HepG2 (cell line): ENCODE data around the gene APOBEC3C. TPM values are rescaled to one million over a fixed set of nuclear protein-coding genes. Genes with fewer than 3 reads are reported as not detected.
"Not testable (repeated sequence)": the region's sequence is repeated elsewhere in the genome, so short reads cannot be mapped to it uniquely, and the experiment has no call there.

Experiments used
- ATAC-seq: fragments of 200-7000 bp; cut with Tn5 transposase; 3 replicates; pipeline ENCODE4 v1.9.1; 2020; ENCODE audit warnings: mild to moderate bottlenecking, moderate library complexity
- BruUV-seq: library from RNA; stranded (reverse); fragments of 400-500 nt; replicated peaks from 2 replicates; lab custom pipeline; 2021; lab: Mats Ljungman, UMichigan
- CTCF ChIA-PET: fragments of 300-600 bp; formaldehyde crosslinking; extraction: SDS; loops from one replicate; lab custom pipeline; 2021; ENCODE audit warnings: low total read pairs, inconsistent platforms, low intra/inter-chr PET ratio; lab: Yijun Ruan, JAX
- POLR2A ChIA-PET: fragments of 350-600 bp; sonication (Branson Sonifier 250); formaldehyde crosslinking; loops from one replicate; lab custom pipeline; 2020; ENCODE audit warnings: antibody characterized with exemption, inconsistent platforms; lab: Yijun Ruan, JAX
- DNase-seq: peaks from one replicate; pipeline ENCODE4 v3.0.0-alpha.2; 2015; ENCODE audit warnings: low spot score
- FAIRE-seq: peaks from 3 replicates; lab custom pipeline; 2011; peaks lifted over from hg19 to GRCh38; lab: Jason Lieb, UNC
- H2AFZ ChIP-seq: one replicate; pipeline ENCODE4 v1.6.1; 2011; ENCODE audit warnings: low read length, inconsistent platforms
- H3K27ac ChIP-seq: fragments of 300-600 bp; 3 replicates; pipeline ENCODE4 v1.8.0; 2011; ENCODE audit warnings: mixed run types, mild to moderate bottlenecking, mixed read lengths, low read length, inconsistent platforms; ENCODE audit not compliant: insufficient read depth; ENCODE audit errors: extremely low read length
- H3K27me3 ChIP-seq, 2 experiments: fragments of 200-600 bp in 1 of 2; 2 replicates in 1 of 2; 3 replicates in 1 of 2; pipeline versions ENCODE4 v1.6.0 to v1.8.0; 2011; ENCODE audit warnings: low read length in 2 of 2, mild to moderate bottlenecking in 2 of 2, moderate library complexity in 2 of 2, inconsistent platforms in 1 of 2; ENCODE audit not compliant: insufficient read depth in 2 of 2, control insufficient read depth in 1 of 2
- H3K36me3 ChIP-seq, 2 experiments: fragments of 200-600 bp in 1 of 2; replicated peaks in 1 of 2; 2 replicates in 1 of 2; 3 replicates in 1 of 2; pipeline versions ENCODE4 v1.5.1 to v1.8.0; 2011; ENCODE audit warnings: low read length in 2 of 2, inconsistent platforms in 1 of 2; ENCODE audit not compliant: insufficient read depth in 2 of 2, control insufficient read depth in 1 of 2
- H3K4me1 ChIP-seq: 2 replicates; pipeline ENCODE4 v1.5.1; 2012; ENCODE audit warnings: low read length, inconsistent platforms; ENCODE audit not compliant: insufficient read depth
- H3K4me2 ChIP-seq: 2 replicates; pipeline ENCODE4 v1.6.0; 2011; ENCODE audit warnings: low read depth, low read length, inconsistent platforms
- H3K4me3 ChIP-seq, 3 experiments: fragments of 200-600 bp in 1 of 3; sonication (generic), shearing (Covaris generic) in 1 of 3; replicated peaks in 1 of 3; 2 replicates each; pipeline ENCODE4 v1.5.1; 2011 to 2016; ENCODE audit warnings: low read length in 3 of 3, inconsistent platforms in 2 of 3, low read depth in 2 of 3, mild to moderate bottlenecking in 2 of 3, control low read depth in 1 of 3, mixed read lengths in 1 of 3; ENCODE audit not compliant: insufficient read depth in 1 of 3
- H3K79me2 ChIP-seq: one replicate; pipeline ENCODE4 v1.6.1; 2011; ENCODE audit warnings: low read length, inconsistent platforms; ENCODE audit not compliant: insufficient read depth
- H3K9ac ChIP-seq: 2 replicates; pipeline ENCODE4 v1.6.0; 2011; ENCODE audit warnings: mild to moderate bottlenecking, low read depth, low read length, inconsistent platforms; ENCODE audit not compliant: insufficient read depth
- H3K9me3 ChIP-seq: 2 replicates; pipeline ENCODE4 v1.5.1; 2012; ENCODE audit warnings: mild to moderate bottlenecking, low read length
- H4K20me1 ChIP-seq: 2 replicates; pipeline ENCODE4 v1.6.0; 2011; ENCODE audit warnings: inconsistent platforms, mild to moderate bottlenecking, low read length, moderate library complexity; ENCODE audit not compliant: insufficient read depth
- FOXO1 ChIP-seq: sonication (generic); formaldehyde crosslinking; IDR thresholded peaks from 2 replicates; pipeline ENCODE4 v1.4.0; 2020; ENCODE audit warnings: missing genetic modification reagents
- KIAA2018 ChIP-seq: sonication (generic); formaldehyde crosslinking; IDR thresholded peaks from 2 replicates; pipeline ENCODE4 v1.5.0; 2020; ENCODE audit warnings: mild to moderate bottlenecking, missing genetic modification reagents, borderline replicate concordance
- NR2C2 ChIP-seq: sonication (generic); formaldehyde crosslinking; IDR thresholded peaks from 2 replicates; pipeline ENCODE4 v1.4.0; 2020; ENCODE audit warnings: missing genetic modification reagents, mild to moderate bottlenecking, moderate library complexity, borderline replicate concordance
- PATZ1 ChIP-seq: sonication (generic); formaldehyde crosslinking; IDR thresholded peaks from 2 replicates; pipeline ENCODE4 v1.4.0; 2020; ENCODE audit warnings: missing genetic modification reagents
- STAT5B ChIP-seq: sonication (generic); formaldehyde crosslinking; IDR thresholded peaks from 2 replicates; pipeline ENCODE4 v1.4.0; 2020; ENCODE audit warnings: missing genetic modification reagents
- ZNF121 ChIP-seq: sonication (generic); formaldehyde crosslinking; IDR thresholded peaks from 2 replicates; pipeline ENCODE4 v1.5.0; 2020; ENCODE audit warnings: mild to moderate bottlenecking, missing genetic modification reagents
- WGBS: methylation state at CpG from one replicate; pipeline ENCODE4 v1.1.6; 2017; ENCODE audit warnings: low lambda C conversion rate; 5-methylcytosine and 5-hydroxymethylcytosine counted together
- in situ Hi-C: cut with HindIII; loops from 2 replicates; pipeline ENCODE4 v1.10.0; 2017; ENCODE audit warnings: low pct_unique_long_range_greater_than_20kb; ENCODE audit not compliant: extremely low pct_ligation_motif_present
- intact Hi-C: fragments of 100-400 bp; cut with micrococcal nuclease; formaldehyde crosslinking; loops from one replicate; pipeline ENCODE4 v1.10.0; 2022; ENCODE audit not compliant: unreplicated experiment
- polyA plus RNA-seq, 8 experiments: library from polyadenylated mRNA; depleted of rRNA in 3 of 8; stranded (reverse) in 7 of 8; unstranded in 1 of 8; fragments of >200 nt; fragmentation: Illumina TruSeq in 4 of 8; extraction: Trizol in 4 of 8; gene quantifications; 2 replicates each; pipeline versions ENCODE4 v1.2.1 to v1.2.3, GENCODE V29; 2011 to 2016; ENCODE audit warnings: low read depth in 4 of 8, missing spikeins in 1 of 8, mixed read lengths in 1 of 8; ENCODE audit not compliant: insufficient read depth in 1 of 8
- total RNA-seq, 5 experiments: library from RNA; depleted of rRNA; stranded (reverse); fragments of >200 nt; fragmentation: Illumina TruSeq; extraction: Trizol; gene quantifications; 2 replicates each; pipeline ENCODE4 v1.2.3, GENCODE V29; 2016; ENCODE audit warnings: low read depth in 1 of 5

The APOBEC3C gene
- total and polyA plus RNA-seq, 2 of the 13 experiments (the other 11 are each of a cell fraction or from before 2014, with no cell fraction given): 8.9 to 27.6 TPM

- TF ChIP-seq KIAA2018 (no peak), NR2C2 (CRISPR knock-in tag) (no peak), FOXO1 (CRISPR knock-in tag) (no peak), STAT5B (CRISPR knock-in tag) (no peak), ZNF121 (CRISPR knock-in tag) (no peak), PATZ1 (CRISPR knock-in tag) (peak; percentile 93)
- TF ChIP-seq, all 625 proteins: peak for 13
Measured at GRCh38 chr22:39055658-39056057, 41.6 kb downstream of the APOBEC3C start (continued).

GRCh38 chr22:39061290-39061689 lies 47.2 kb downstream of the APOBEC3C start:
- WGBS: 22% methylated on average over 6 of the region's 6 CpGs
- H3K4me2 ChIP-seq, H3K9ac ChIP-seq, H3K4me1 ChIP-seq, BruUV-seq, H3K9me3 ChIP-seq, H3K27ac ChIP-seq, H4K20me1 ChIP-seq, H3K36me3 ChIP-seq, H3K79me2 ChIP-seq, intact Hi-C loops, POLR2A ChIA-PET, ATAC-seq, H3K4me3 ChIP-seq, DNase-seq, H2AFZ ChIP-seq, in situ Hi-C loops, FAIRE-seq, CTCF ChIA-PET: not testable (repeated sequence)
- H3K27me3 ChIP-seq: peaks cover 0 to 15% of the 10 kb centered on the region in 2 experiments; a peak in 3 of 5 replicates

DNA sequence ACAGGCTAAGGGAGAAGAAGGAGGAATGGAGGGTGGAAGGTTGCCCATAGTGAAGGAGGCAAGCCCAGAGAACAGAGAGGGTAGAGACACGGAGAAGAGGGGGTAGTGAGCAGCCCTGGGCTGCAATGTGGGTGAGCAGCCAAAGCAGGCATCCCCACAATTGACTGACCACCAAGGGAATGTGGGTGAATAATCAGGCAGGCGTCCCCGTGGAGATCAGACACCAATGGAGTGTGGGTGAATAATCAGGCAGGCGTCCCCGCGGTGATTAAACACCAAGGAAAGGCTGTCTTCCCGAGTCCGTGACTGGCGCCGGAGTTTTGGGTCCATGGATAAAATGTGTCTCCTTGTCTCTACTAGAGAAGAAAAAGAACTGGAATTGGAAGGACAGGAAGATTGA lies 47.9 kb downstream of the APOBEC3C start:
- CTCF ChIA-PET: not testable (repeated sequence)
- H3K27me3 ChIP-seq: peaks cover 0 to 17% of the 10 kb centered on the region in 2 experiments; a peak in 4 of 5 replicates

More for the DNA sequence above, 47.9 kb downstream of the APOBEC3C start:
- in situ Hi-C loops, H3K4me2 ChIP-seq, DNase-seq, H3K36me3 ChIP-seq, H3K4me3 ChIP-seq, H3K9me3 ChIP-seq, H3K79me2 ChIP-seq, intact Hi-C loops, H3K27ac ChIP-seq, H4K20me1 ChIP-seq, ATAC-seq, POLR2A ChIA-PET, H2AFZ ChIP-seq, BruUV-seq, FAIRE-seq, H3K9ac ChIP-seq, H3K4me1 ChIP-seq: not testable (repeated sequence)
- WGBS: 52% methylated on average over 10 of the region's 10 CpGs
